ENCODE data around the gene ACMSD. TPM values are rescaled to one million over a fixed set of nuclear protein-coding genes. Genes with fewer than 3 reads are reported as not detected.
"Not testable (repeated sequence)": the region's sequence is repeated elsewhere in the genome, so short reads cannot be mapped to it uniquely, and the experiment has no call there.

ACMSD gene
- total RNA-seq, result not detected
- long read RNA-seq, result 0 reads

- intact Hi-C loops (cut with DNase I), result no loop called here
- DNase-seq, result no peak
- no peak for ATAC-seq (ENCODE audit: poor library complexity)
Measured at GRCh38 chr2:134838143-134838620, at the start of gene ACMSD. Gene ACMSD (plus strand): TSS chr2:134838616. CDS start chr2:134838683, 67 bp downstream.

GRCh38 chr2:134790487-134790886, 47.9 kb upstream of the ACMSD start:
- ATAC-seq (ENCODE audit: poor library complexity), result no peak
- no peak for DNase-seq
- intact Hi-C loops (cut with DNase I), result no loop called here

GRCh38 chr2:134791616-134792015, 46.8 kb upstream of the ACMSD start:
- no peak for ATAC-seq (ENCODE audit: poor library complexity)
- DNase-seq, result no peak
- intact Hi-C loops (cut with DNase I), result no loop called here

GRCh38 chr2:134792186-134792585, 46.2 kb upstream of the ACMSD start:
- no peak for ATAC-seq (ENCODE audit: poor library complexity)
- no peak for DNase-seq
- intact Hi-C loops (cut with DNase I), result no loop called here

GRCh38 chr2:134795765-134796164, 42.7 kb upstream of the ACMSD start:
- ATAC-seq (ENCODE audit: poor library complexity) (no peak), DNase-seq (no peak)
- intact Hi-C loops (cut with DNase I), result no loop called here

- ATAC-seq (ENCODE audit: poor library complexity) (no peak), DNase-seq (no peak)
- intact Hi-C loops (cut with DNase I), result no loop called here
Measured at GRCh38 chr2:134796373-134796772, 42.0 kb upstream of the ACMSD start.

- intact Hi-C loops (cut with DNase I), result no loop called here
- no peak for ATAC-seq (ENCODE audit: poor library complexity)
- DNase-seq, result no peak
Measured at GRCh38 chr2:134799936-134800335, 38.5 kb upstream of the ACMSD start.

GRCh38 chr2:134800341-134800740, 38.1 kb upstream of the ACMSD start:
- DNase-seq (no peak), ATAC-seq (ENCODE audit: poor library complexity) (no peak)
- intact Hi-C loops (cut with DNase I), result no loop called here

GRCh38 chr2:134803609-134804405, 34.6 kb upstream of the ACMSD start:
- DNase-seq; intact Hi-C loops (cut with DNase I); ATAC-seq (ENCODE audit: poor library complexity): not testable (repeated sequence)

GRCh38 chr2:134815741-134816140, 22.7 kb upstream of the ACMSD start:
- intact Hi-C loops (cut with DNase I), result no loop called here
- ATAC-seq (ENCODE audit: poor library complexity) (no peak), DNase-seq (no peak)

GRCh38 chr2:134818321-134818720, 20.1 kb upstream of the ACMSD start:
- DNase-seq (no peak), ATAC-seq (ENCODE audit: poor library complexity) (no peak)
- intact Hi-C loops (cut with DNase I), result no loop called here

GRCh38 chr2:134819334-134819733, 19.1 kb upstream of the ACMSD start:
- ATAC-seq (ENCODE audit: poor library complexity) (no peak), DNase-seq (no peak)
- intact Hi-C loops (cut with DNase I), result no loop called here

- DNase-seq (no peak), ATAC-seq (ENCODE audit: poor library complexity) (no peak)
- intact Hi-C loops (cut with DNase I), result no loop called here
Measured at GRCh38 chr2:134823431-134823830, 15.0 kb upstream of the ACMSD start.

- no peak for ATAC-seq (ENCODE audit: poor library complexity)
- intact Hi-C loops (cut with DNase I), result no loop called here
- no peak for DNase-seq
Measured at GRCh38 chr2:134823832-134824231, 14.6 kb upstream of the ACMSD start.

- intact Hi-C loops (cut with DNase I); DNase-seq; ATAC-seq (ENCODE audit: poor library complexity): not testable (repeated sequence)
Measured at GRCh38 chr2:134825716-134826115, 12.7 kb upstream of the ACMSD start.

GRCh38 chr2:134835471-134835870, 2.9 kb upstream of the ACMSD start:
- no peak for DNase-seq
- intact Hi-C loops (cut with DNase I), result no loop called here
- no peak for ATAC-seq (ENCODE audit: poor library complexity)

GRCh38 chr2:134836986-134837385, 1.4 kb upstream of the ACMSD start:
- ATAC-seq (ENCODE audit: poor library complexity), result no peak
- no peak for DNase-seq
- intact Hi-C loops (cut with DNase I), result no loop called here

GRCh38 chr2:134839649-134840048, 1.2 kb downstream of the ACMSD start:
- ATAC-seq (ENCODE audit: poor library complexity), result no peak
- DNase-seq, result no peak
- intact Hi-C loops (cut with DNase I), result no loop called here

GRCh38 chr2:134842930-134843490, 4.6 kb downstream of the ACMSD start:
- DNase-seq, result no peak
- no peak for ATAC-seq (ENCODE audit: poor library complexity)
- intact Hi-C loops (cut with DNase I), result no loop called here

GRCh38 chr2:134843968-134844367, 5.6 kb downstream of the ACMSD start:
- intact Hi-C loops (cut with DNase I), result no loop called here
- no peak for ATAC-seq (ENCODE audit: poor library complexity)
- no peak for DNase-seq
